CD4-positive, alpha-beta T cell (primary cell): ENCODE measurements around the gene ADAMTS17. TPM values are rescaled to one million over a fixed set of nuclear protein-coding genes. Genes with fewer than 3 reads are reported as not detected.

Source experiments
- ATAC-seq: fragments of 200-7000 bp; cut with Tn5 transposase; one replicate; pipeline ENCODE4 v1.10.0; 2022; ENCODE audit warnings: mild to moderate bottlenecking; ENCODE audit not compliant: poor library complexity
- CTCF ChIA-PET: fragments of 350-600 bp; sonication (Branson Sonifier 250); formaldehyde crosslinking; loops from one replicate; lab custom pipeline; 2021; ENCODE audit warnings: antibody characterized with exemption, inconsistent platforms; lab: Charles Lee
- POLR2A ChIA-PET: fragments of 350-600 bp; sonication (Branson Sonifier 250); formaldehyde crosslinking; loops from one replicate; lab custom pipeline; 2021; ENCODE audit warnings: antibody characterized with exemption, inconsistent platforms; lab: Charles Lee
- DNase-seq, 14 experiments: peaks; one replicate each; pipeline ENCODE4 v3.0.0-alpha.2; 2013 to 2020; ENCODE audit warnings: mixed read lengths in 2 of 14
- H3K27ac ChIP-seq, 2 donors: one replicate each; pipeline versions ENCODE4 v1.5.1 to v1.7.0; 2013; ENCODE audit warnings: low read length in 2 of 2, low read depth in 1 of 2, mild to moderate bottlenecking in 1 of 2
- H3K27me3 ChIP-seq, 2 experiments: 1 replicate in 1 of 2; 2 replicates in 1 of 2; pipeline versions ENCODE4 v1.6.1 to v1.7.0; 2013; ENCODE audit warnings: low read length in 2 of 2, control low read depth in 1 of 2, mild to moderate bottlenecking in 1 of 2, moderate library complexity in 1 of 2; ENCODE audit not compliant: insufficient read depth in 2 of 2, control insufficient read depth in 1 of 2
- H3K36me3 ChIP-seq: one replicate; pipeline ENCODE4 v1.6.1; 2013; ENCODE audit warnings: low read length, control low read depth; ENCODE audit not compliant: insufficient read depth
- H3K4me1 ChIP-seq: one replicate; pipeline ENCODE4 v1.6.1; 2013; ENCODE audit warnings: low read length, control low read depth; ENCODE audit not compliant: insufficient read depth
- H3K4me3 ChIP-seq: one replicate; pipeline ENCODE4 v1.5.1; 2013; ENCODE audit warnings: mild to moderate bottlenecking, low read length, moderate library complexity
- H3K9me3 ChIP-seq, 2 experiments: 1 replicate in 1 of 2; 2 replicates in 1 of 2; pipeline versions ENCODE4 v1.6.1 to v1.7.0; 2013; ENCODE audit warnings: low read length in 2 of 2, mild to moderate bottlenecking in 2 of 2, control low read depth in 1 of 2, moderate library complexity in 1 of 2; ENCODE audit not compliant: control insufficient read depth in 1 of 2, insufficient read depth in 1 of 2
- H3K27ac Mint-ChIP-seq: one replicate; pipeline ENCODE4 v1.8.0; 2020; ENCODE audit warnings: mixed read lengths
- H3K27me3 Mint-ChIP-seq: one replicate; pipeline ENCODE4 v1.8.0; 2021; ENCODE audit warnings: mixed read lengths
- H3K36me3 Mint-ChIP-seq: one replicate; pipeline ENCODE4 v1.8.0; 2021; ENCODE audit warnings: low read depth, mixed read lengths
- H3K4me1 Mint-ChIP-seq: one replicate; pipeline ENCODE4 v1.8.0; 2021; ENCODE audit warnings: low read depth, mixed read lengths
- H3K4me3 Mint-ChIP-seq: one replicate; pipeline ENCODE4 v1.8.0; 2020; ENCODE audit warnings: mild to moderate bottlenecking, mixed read lengths
- H3K9me3 Mint-ChIP-seq: one replicate; pipeline ENCODE4 v1.8.0; 2020; ENCODE audit warnings: mixed read lengths
- CTCF ChIP-seq: fragments of 200-600 bp; IDR thresholded peaks from one replicate; pipeline ENCODE4 v1.8.0; 2022; ENCODE audit warnings: antibody characterized with exemption, mild to moderate bottlenecking
- intact Hi-C, 2 experiments: fragments of 100-400 bp; cut with DNase I in 1 of 2; cut with micrococcal nuclease in 1 of 2; formaldehyde crosslinking; loops; one replicate each; pipeline versions ENCODE4 v1.15.1 to v1.9.0; 2023 to 2025; cut with DNase I, micrococcal nuclease
- total RNA-seq, 174 experiments: library from RNA in 2 of 174; stranded (reverse) in 2 of 174; gene quantifications; one replicate each; pipeline ENCODE4 v1.2.3 and lab custom pipeline; 2021 to 2026

ADAMTS17 gene
- total RNA-seq, 2 experiments from 2014 or later: 9.9 to 13.2 TPM

- H3K4me1 ChIP-seq: no peaks in the 10 kb centered on the region
- H3K27me3 ChIP-seq: no peaks in the 10 kb centered on the region
- peaks cover 8% of the 10 kb centered on the region for H3K36me3 Mint-ChIP-seq
- ChIA-PET CTCF (no interaction called here), POLR2A (interaction anchor here (0.6 kb wide), 1 partner anchor 133 kb away, joined by 3 read pairs; no protein-coding TSS in a partner anchor)
- no peak for ATAC-seq
- intact Hi-C loops: no loop called here
- H3K27me3 Mint-ChIP-seq: no peaks in the 10 kb centered on the region
- H3K27ac ChIP-seq: no peak overlapping the region
- H3K9me3 Mint-ChIP-seq: no peaks in the 10 kb centered on the region
- H3K4me3 ChIP-seq: no peak overlapping the region
- no peaks in the 10 kb centered on the region for H3K4me1 Mint-ChIP-seq
- no peak overlapping the region for H3K27ac Mint-ChIP-seq
- peak in 1 of 14 experiments; percentile 12 for DNase-seq
- H3K4me3 Mint-ChIP-seq: no peak overlapping the region
- no peak for TF ChIP-seq CTCF
- H3K36me3 ChIP-seq: no peaks in the 10 kb centered on the region
- peaks cover 0 to 15% of the 10 kb centered on the region in 2 experiments for H3K9me3 ChIP-seq
These were observed 346.9 kb downstream of the ADAMTS17 start for GRCh38 chr15:99994849-99995248.

GRCh38 chr15:99993681-99994131 lies 348.1 kb downstream of the ADAMTS17 start:
- no peaks in the 10 kb centered on the region for H3K27me3 Mint-ChIP-seq
- peaks cover 0 to 20% of the 10 kb centered on the region in 2 experiments for H3K9me3 ChIP-seq
- H3K27ac ChIP-seq: no peak overlapping the region
- H3K4me1 ChIP-seq: no peaks in the 10 kb centered on the region
- POLR2A ChIA-PET: no interaction called here
- intact Hi-C loops: no loop called here
- DNase-seq (peak in 1 of 14 experiments; percentile 23), ATAC-seq (no peak)
- no peak overlapping the region for H3K4me3 Mint-ChIP-seq
- H3K4me1 Mint-ChIP-seq: no peaks in the 10 kb centered on the region
- no peak overlapping the region for H3K4me3 ChIP-seq
- no peak for TF ChIP-seq CTCF
- CTCF ChIA-PET: no interaction called here
- H3K27me3 ChIP-seq: no peaks in the 10 kb centered on the region
- peaks cover 8% of the 10 kb centered on the region for H3K36me3 Mint-ChIP-seq
- no peaks in the 10 kb centered on the region for H3K36me3 ChIP-seq
- no peaks in the 10 kb centered on the region for H3K9me3 Mint-ChIP-seq
- no peak overlapping the region for H3K27ac Mint-ChIP-seq

GRCh38 chr15:99993262-99993661 lies 348.5 kb downstream of the ADAMTS17 start:
- H3K27ac ChIP-seq: no peak overlapping the region
- no peak overlapping the region for H3K4me3 Mint-ChIP-seq
- no peaks in the 10 kb centered on the region for H3K4me1 Mint-ChIP-seq
- H3K9me3 ChIP-seq: peaks cover 0 to 24% of the 10 kb centered on the region in 2 experiments
- TF ChIP-seq CTCF: no peak
- CTCF ChIA-PET: no interaction called here
- no peak overlapping the region for H3K4me3 ChIP-seq
- peaks cover 8% of the 10 kb centered on the region for H3K36me3 Mint-ChIP-seq
- DNase-seq (no peak), ATAC-seq (no peak)
- no peak overlapping the region for H3K27ac Mint-ChIP-seq
- no peaks in the 10 kb centered on the region for H3K36me3 ChIP-seq
- POLR2A ChIA-PET: no interaction called here
- H3K9me3 Mint-ChIP-seq: no peaks in the 10 kb centered on the region
- intact Hi-C loops: no loop called here
- H3K27me3 Mint-ChIP-seq: no peaks in the 10 kb centered on the region
- no peaks in the 10 kb centered on the region for H3K27me3 ChIP-seq
- no peaks in the 10 kb centered on the region for H3K4me1 ChIP-seq
